Fibroblast of gingiva (primary cell): Measurements from ENCODE around the gene CAMK2N1.

Experiments used
- DNase-seq: peaks from one replicate; pipeline ENCODE4 v3.0.0-alpha.2; 2011; ENCODE audit warnings: low read depth

Gene CAMK2N1

GRCh38 chr1:20443703-20444586, 42.1 kb downstream of the CAMK2N1 start:
- no peak for DNase-seq

DNA sequence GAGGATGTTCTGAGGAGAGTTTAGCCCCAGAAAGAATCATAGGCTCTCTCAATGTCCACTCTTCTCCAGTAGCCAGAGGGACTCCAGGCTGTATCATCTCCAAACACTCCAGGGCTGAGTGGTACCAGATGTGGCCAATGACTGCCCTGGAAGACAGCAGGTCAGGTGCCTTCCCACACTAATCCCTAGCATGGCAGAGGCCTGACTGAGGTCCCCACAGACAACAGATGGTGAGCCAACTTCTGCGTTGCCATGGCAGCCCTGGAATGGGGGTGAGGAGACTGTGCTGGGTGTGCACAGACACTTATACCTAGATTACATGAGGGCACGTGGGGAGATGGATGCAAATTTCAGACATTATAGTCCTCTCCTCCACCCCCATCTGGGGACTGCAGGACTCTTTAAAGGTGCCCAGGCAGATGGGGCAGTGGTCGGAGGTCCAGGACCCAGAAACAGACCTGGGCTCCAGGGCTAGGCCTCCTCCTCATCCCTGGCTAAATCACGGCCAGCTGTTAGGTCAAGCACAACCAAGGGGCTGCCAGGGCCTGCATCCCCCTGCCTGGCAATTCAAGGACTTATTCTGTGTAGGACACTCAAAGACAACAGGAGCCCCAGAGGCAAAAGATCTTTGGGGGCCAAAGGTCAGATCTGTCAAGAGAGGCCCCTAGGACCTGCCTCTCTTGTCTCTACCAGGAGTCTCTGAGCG, 42.9 kb downstream of the CAMK2N1 start:
- peak; percentile 53 for DNase-seq

GRCh38 chr1:20440785-20441200, 45.2 kb downstream of the CAMK2N1 start:
- DNase-seq, result peak; percentile 39

DNA sequence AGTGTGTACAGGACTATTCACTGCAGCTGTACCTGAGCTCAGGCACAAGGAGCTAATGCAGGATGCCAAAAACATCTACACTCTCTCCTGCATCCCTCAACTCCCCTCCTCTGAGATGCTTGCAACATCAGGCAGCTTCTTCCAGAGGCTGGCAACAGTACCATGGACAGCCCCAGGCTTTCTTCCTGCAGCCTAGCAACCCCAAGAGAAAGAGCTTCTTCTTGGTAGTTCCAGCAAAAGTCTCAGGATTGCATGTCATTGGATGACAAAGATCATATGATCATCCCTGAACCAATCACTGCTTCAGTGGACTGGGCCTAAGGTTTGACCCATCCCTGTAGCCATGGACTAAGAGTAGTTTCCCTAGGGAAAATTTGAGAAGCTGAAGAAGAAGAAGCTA, 46.7 kb downstream of the CAMK2N1 start:
- DNase-seq, result peak; percentile 37

DNA sequence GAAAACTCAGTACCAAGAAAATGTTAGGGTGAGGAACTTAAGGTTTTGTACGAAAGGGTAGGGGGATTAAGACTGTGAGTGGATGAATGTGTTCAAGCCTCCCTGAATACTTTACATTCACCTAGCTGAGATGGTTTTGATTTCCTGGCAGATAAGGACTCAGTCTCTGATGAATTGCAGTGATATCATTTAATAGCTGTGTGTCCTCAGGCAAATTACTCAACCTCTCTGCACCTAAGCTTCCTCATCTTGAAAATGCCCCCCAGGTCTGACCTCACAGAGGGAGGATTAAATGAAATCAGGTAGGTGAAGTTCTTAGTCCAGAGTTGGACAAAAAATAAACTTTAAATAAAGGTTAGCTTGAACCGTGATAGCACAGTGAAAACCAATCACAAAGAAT, 48.4 kb downstream of the CAMK2N1 start:
- no peak for DNase-seq

DNA sequence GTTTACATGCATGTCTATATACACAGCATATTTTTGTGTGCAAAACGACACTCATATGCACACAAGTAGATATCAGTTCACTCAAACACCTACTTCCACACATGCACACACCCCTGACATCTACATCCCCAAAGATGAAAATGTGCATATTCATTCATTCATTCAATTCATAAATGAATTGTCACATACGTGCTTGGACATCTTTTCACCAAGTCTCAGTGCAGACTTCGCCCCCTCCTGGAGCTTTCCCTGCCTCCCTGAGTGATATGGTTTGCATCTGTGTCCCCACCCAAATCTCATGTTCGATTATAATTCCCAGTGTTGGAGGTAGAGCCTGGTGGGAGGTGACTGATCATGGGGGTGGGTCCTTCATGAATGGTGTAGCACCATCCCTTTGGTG, 53.1 kb downstream of the CAMK2N1 start:
- no peak for DNase-seq
